HCT116 (cell line): ENCODE results near the gene TNFRSF18. TPM values are rescaled to one million over a fixed set of nuclear protein-coding genes. Genes with fewer than 3 reads are reported as not detected.

Source experiments
- ATAC-seq: fragments of 200-7000 bp; cut with Tn5 transposase; 2 replicates; pipeline ENCODE4 v1.9.1; 2020; ENCODE audit warnings: mild to moderate bottlenecking, moderate library complexity
- BruUV-seq: library from RNA; stranded (reverse); fragments of 400-500 nt; replicated peaks from 2 replicates; lab custom pipeline; 2021; lab: Mats Ljungman, UMichigan
- CTCF ChIA-PET: fragments of 300-600 bp; sonication (Branson Sonifier 250); formaldehyde crosslinking; loops from one replicate; lab custom pipeline; 2021; ENCODE audit warnings: antibody characterized with exemption; lab: Charles Lee
- POLR2A ChIA-PET: fragments of 300-600, 350-600 bp; sonication (Branson Sonifier 250); formaldehyde crosslinking; loops from one replicate; lab custom pipeline; 2021; ENCODE audit warnings: antibody characterized with exemption; lab: Charles Lee
- RAD21 ChIA-PET, 2 experiments: fragments of 300-600 bp; sonication (Branson Sonifier 250); formaldehyde crosslinking; loops; one replicate each; lab custom pipeline; 2023; ENCODE audit warnings: low total read pairs in 2 of 2; ENCODE audit not compliant: uncharacterized antibody in 2 of 2, unreplicated experiment in 2 of 2, low non-redundant PET in 1 of 2; lab: Charles Lee
- DNase-seq: peaks from one replicate; pipeline ENCODE4 v3.0.0-alpha.2; 2010; ENCODE audit warnings: low read depth, low spot score
- H2AFZ ChIP-seq: fragments of 200-600 bp; shearing (Covaris generic), sonication (generic); 2 replicates; pipeline ENCODE4 v1.6.1; 2017; ENCODE audit warnings: low read depth, mixed run types, mixed read lengths, antibody characterized with exemption, low read length; ENCODE audit not compliant: poor library complexity, severe bottlenecking
- H3K27ac ChIP-seq: 2 replicates; pipeline ENCODE4 v1.5.1; 2012; ENCODE audit warnings: low read depth, low read length
- H3K27me3 ChIP-seq: fragments of 200-600 bp; sonication (generic); 2 replicates; pipeline ENCODE4 v1.6.1; 2016; ENCODE audit warnings: mixed run types, low read length, mixed read lengths; ENCODE audit not compliant: insufficient read depth
- H3K36me3 ChIP-seq, 2 experiments: fragments of 200-500 bp in 1 of 2; fragments of 200-600 bp in 1 of 2; sonication (Bioruptor generic) in 1 of 2; sonication (generic) in 1 of 2; 2 replicates each; pipeline versions ENCODE4 v1.5.1 to v1.6.1; 2014 to 2016; ENCODE audit warnings: low read length in 2 of 2, inconsistent platforms in 1 of 2, mixed read lengths in 1 of 2, mixed run types in 1 of 2; ENCODE audit not compliant: insufficient read depth in 2 of 2, control insufficient read depth in 1 of 2
- H3K4me1 ChIP-seq, 2 experiments: fragments of 200-600 bp in 1 of 2; sonication (generic) in 1 of 2; 2 replicates each; pipeline versions ENCODE4 v1.5.1 to v1.6.1; 2012 to 2017; ENCODE audit warnings: low read length in 2 of 2, inconsistent platforms in 1 of 2, mild to moderate bottlenecking in 1 of 2, mixed read lengths in 1 of 2, mixed run types in 1 of 2, moderate library complexity in 1 of 2; ENCODE audit not compliant: insufficient read depth in 2 of 2, control insufficient read depth in 1 of 2
- H3K4me2 ChIP-seq: fragments of 200-600 bp; sonication (generic); 2 replicates; pipeline ENCODE4 v1.6.1; 2017; ENCODE audit warnings: mixed run types, low read length, mixed read lengths
- H3K4me3 ChIP-seq, 2 experiments: fragments of 200-600 bp in 1 of 2; sonication (generic) in 1 of 2; replicated peaks in 1 of 2; 2 replicates each; pipeline ENCODE4 v1.5.1; 2011 to 2016; ENCODE audit warnings: low read length in 2 of 2, control low read depth in 1 of 2, low read depth in 1 of 2, mild to moderate bottlenecking in 1 of 2, mixed read lengths in 1 of 2, mixed run types in 1 of 2
- H3K79me2 ChIP-seq: fragments of 200-600 bp; sonication (generic); 2 replicates; pipeline ENCODE4 v1.6.1; 2017; ENCODE audit warnings: mild to moderate bottlenecking, mixed run types, low read length, moderate library complexity, mixed read lengths; ENCODE audit not compliant: insufficient read depth
- H3K9ac ChIP-seq: fragments of 200-600 bp; sonication (generic); 2 replicates; pipeline ENCODE4 v1.6.1; 2016; ENCODE audit warnings: low read length, mixed read lengths
- H3K9me2 ChIP-seq: fragments of 200-600 bp; sonication (generic), shearing (Covaris generic); 2 replicates; pipeline ENCODE4 v1.6.1; 2017; ENCODE audit warnings: mixed run types, mild to moderate bottlenecking, moderate library complexity; ENCODE audit not compliant: insufficient read depth
- H3K9me3 ChIP-seq, 2 experiments: fragments of 200-500 bp in 1 of 2; fragments of 200-600 bp in 1 of 2; sonication (Bioruptor generic) in 1 of 2; sonication (generic) in 1 of 2; 2 replicates each; pipeline ENCODE4 v1.6.1; 2014 to 2017; ENCODE audit warnings: low read length in 2 of 2, mixed read lengths in 2 of 2, inconsistent platforms in 1 of 2, low read depth in 1 of 2, mild to moderate bottlenecking in 1 of 2, mixed run types in 1 of 2, moderate library complexity in 1 of 2; ENCODE audit not compliant: control insufficient read depth in 1 of 2, insufficient read depth in 1 of 2
- H4K20me1 ChIP-seq: fragments of 200-600 bp; sonication (generic), shearing (Covaris generic); 2 replicates; pipeline ENCODE4 v1.6.1; 2017; ENCODE audit warnings: mixed run types, mild to moderate bottlenecking, moderate library complexity; ENCODE audit not compliant: insufficient read depth
- CBX3 ChIP-seq: IDR thresholded peaks from 2 replicates; pipeline ENCODE4 v1.6.1; 2012; ENCODE audit warnings: low read depth
- EGR1 ChIP-seq: IDR thresholded peaks from 2 replicates; pipeline ENCODE4 v1.6.1; 2012; ENCODE audit warnings: low read depth
- EZH2 ChIP-seq: fragments of 200-600 bp; sonication (generic); IDR thresholded peaks from 2 replicates; pipeline ENCODE4 v1.6.1; 2017; ENCODE audit warnings: antibody characterized with exemption, mixed run types
- FOSL1 ChIP-seq: IDR thresholded peaks from 2 replicates; pipeline ENCODE4 v1.6.1; 2012; ENCODE audit warnings: low read depth
- JUND ChIP-seq: IDR thresholded peaks from 2 replicates; pipeline ENCODE4 v1.6.1; 2012
- POLR2A ChIP-seq: IDR thresholded peaks from 2 replicates; pipeline ENCODE4 v1.7.0; 2011; ENCODE audit warnings: borderline replicate concordance; ENCODE audit not compliant: insufficient read depth, insufficient read length; ENCODE audit errors: extremely low read depth
- POLR2AphosphoS5 ChIP-seq: IDR thresholded peaks from 2 replicates; pipeline ENCODE4 v1.6.1; 2011; ENCODE audit warnings: mild to moderate bottlenecking, low read depth, low read length, moderate library complexity
- RAD21 ChIP-seq: IDR thresholded peaks from 2 replicates; pipeline ENCODE4 v1.6.1; 2012; ENCODE audit warnings: low read depth, mild to moderate bottlenecking
- SIN3A ChIP-seq: IDR thresholded peaks from 2 replicates; pipeline ENCODE4 v1.6.1; 2012; ENCODE audit warnings: low read depth
- SP1 ChIP-seq: IDR thresholded peaks from 2 replicates; pipeline ENCODE4 v1.6.1; 2012; ENCODE audit warnings: low read depth
- TCF7L2 ChIP-seq: IDR thresholded peaks from 2 replicates; pipeline ENCODE4 v1.7.0; 2011; ENCODE audit warnings: borderline replicate concordance, inconsistent platforms; ENCODE audit not compliant: insufficient read depth, insufficient read length; ENCODE audit errors: extremely low read depth
- YY1 ChIP-seq: IDR thresholded peaks from 2 replicates; pipeline ENCODE4 v1.6.1; 2011; ENCODE audit warnings: low read length, low read depth, moderate library complexity, mild to moderate bottlenecking; ENCODE audit not compliant: insufficient replicate concordance; ENCODE audit errors: extremely low read depth
- ZFX ChIP-seq: fragments of 450-650 bp; IDR thresholded peaks from 2 replicates; pipeline ENCODE4 v1.6.1; 2017
- ZNF274 ChIP-seq: fragments of 200-500 bp; sonication (Bioruptor generic); IDR thresholded peaks from 2 replicates; pipeline ENCODE4 v1.6.1; 2014; ENCODE audit warnings: mild to moderate bottlenecking, low read depth, low read length, inconsistent platforms
- intact Hi-C: fragments of 100-400 bp; cut with micrococcal nuclease; formaldehyde crosslinking; loops from 2 replicates; pipeline ENCODE4 v1.10.0; 2022
- total RNA-seq: library from RNA; stranded (reverse); gene quantifications from one replicate; pipeline ENCODE4 v1.2.1, GENCODE V29; 2021; ENCODE audit not compliant: unreplicated experiment
- TF ChIP-seq, protein P1 (sequence below): IDR thresholded peaks from 2 replicates; pipeline ENCODE4 v1.6.1; 2012; ENCODE audit warnings: low read depth

Gene TNFRSF18
- total RNA-seq, 1 experiment from 2014 or later, result 56.2 TPM

DNA sequence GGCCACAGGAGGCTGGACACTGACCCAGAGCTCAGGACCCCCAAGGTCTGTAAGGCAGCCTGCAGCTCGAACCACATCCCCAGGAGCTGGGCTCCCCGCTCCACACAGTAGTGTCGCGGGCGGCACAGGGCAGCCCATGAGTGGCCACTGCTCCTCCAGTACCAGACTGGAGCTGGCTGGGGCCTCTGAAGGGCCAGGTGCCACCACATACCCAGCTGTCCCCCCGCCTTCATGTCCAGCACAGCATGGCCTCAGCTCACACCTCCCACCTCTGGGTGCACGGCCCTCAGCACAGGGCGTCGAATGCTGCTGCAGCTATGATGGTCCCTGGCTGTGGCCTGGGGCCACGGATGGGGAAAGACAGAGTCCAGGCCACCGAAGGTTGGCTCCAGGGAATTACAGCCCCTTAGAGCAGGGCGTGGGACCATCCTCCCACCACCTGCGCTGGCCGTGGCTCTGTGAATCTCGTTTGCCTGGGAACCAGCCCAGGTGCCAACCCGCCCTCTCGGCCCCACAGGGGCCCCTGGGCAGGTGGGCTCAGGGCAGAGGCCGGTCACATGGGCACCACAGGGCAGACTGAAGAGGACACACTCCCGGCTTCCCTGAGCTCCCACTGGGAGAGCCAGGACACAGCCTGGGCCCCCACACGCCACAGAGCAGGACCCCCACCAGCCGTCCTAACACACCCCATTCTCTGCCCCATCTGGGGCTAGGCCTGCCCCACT lies 9.7 kb upstream of the TNFRSF18 start:
- intact Hi-C loops, result no loop called here
- no peaks in the 10 kb centered on the region for H3K9me3 ChIP-seq
- H3K4me2 ChIP-seq, result no peak overlapping the region
- H3K9me2 ChIP-seq, result no peaks in the 10 kb centered on the region
- H3K36me3 ChIP-seq, result peaks cover 5 to 16% of the 10 kb centered on the region in 2 experiments; a peak in 2 of 4 replicates
- no peak overlapping the region for H2AFZ ChIP-seq
- ATAC-seq, result no peak; the same call in 1 of the 2 replicates
- no peaks in the 10 kb centered on the region for H4K20me1 ChIP-seq
- TF ChIP-seq YY1, result no peak
- H3K27ac ChIP-seq, result no peak overlapping the region; the same call in 1 of the 2 replicates
- CTCF ChIA-PET, result no interaction called here
- H3K79me2 ChIP-seq, result no peaks in the 10 kb centered on the region
- H3K4me3 ChIP-seq, result no peak overlapping the region
- no peak for DNase-seq
- no peaks in the 10 kb centered on the region for H3K27me3 ChIP-seq
- H3K4me1 ChIP-seq, result peaks cover 0 to 7% of the 10 kb centered on the region in 2 experiments; a peak in 2 of 4 replicates
- no TSS peak for BruUV-seq
- no peak overlapping the region for H3K9ac ChIP-seq
- POLR2A ChIA-PET, result no interaction called here
- RAD21 ChIA-PET, result no interaction called here

DNA sequence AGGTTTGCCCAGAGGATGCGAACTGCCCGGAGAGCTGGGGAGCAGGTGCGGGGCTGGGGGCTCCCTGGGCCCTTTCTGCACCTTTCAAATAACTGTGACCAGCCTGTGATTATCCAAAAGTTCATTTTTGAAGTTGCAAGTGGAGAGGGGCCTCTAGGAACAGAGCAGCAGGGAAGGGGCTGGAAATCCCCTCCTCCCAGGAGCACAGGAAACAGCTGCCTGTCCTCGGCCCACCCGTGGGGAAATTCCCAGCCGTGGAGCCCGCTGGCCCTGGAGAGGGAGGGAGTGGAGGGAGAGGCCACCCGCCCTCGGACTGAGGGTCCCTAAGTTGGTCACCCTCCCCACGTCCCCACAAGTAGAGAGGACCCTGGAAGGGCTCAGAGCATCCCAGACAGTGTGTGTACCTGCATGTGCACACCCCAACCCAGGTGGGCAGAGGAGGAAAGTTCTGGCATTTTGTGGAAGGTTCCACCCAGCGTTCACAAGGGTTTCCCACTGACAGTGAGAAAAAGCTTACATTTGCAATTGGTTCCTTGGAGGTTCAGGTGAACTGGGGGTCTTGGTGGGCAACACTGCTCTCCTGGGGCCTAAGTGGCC lies 8.8 kb upstream of the TNFRSF18 start:
- H3K9ac ChIP-seq, result no peak overlapping the region
- CTCF ChIA-PET, result no interaction called here

More for the DNA sequence above, 8.8 kb upstream of the TNFRSF18 start:
- H3K4me1 ChIP-seq, result peaks cover 0 to 7% of the 10 kb centered on the region in 2 experiments; a peak in 2 of 4 replicates
- intact Hi-C loops, result no loop called here
- no peak overlapping the region for H3K4me3 ChIP-seq
- peaks cover 2 to 16% of the 10 kb centered on the region in 2 experiments; a peak in 2 of 4 replicates for H3K36me3 ChIP-seq
- no peak overlapping the region for H3K4me2 ChIP-seq
- ChIA-PET POLR2A (no interaction called here), RAD21 (no interaction called here)
- no peaks in the 10 kb centered on the region for H3K9me2 ChIP-seq
- no peak for DNase-seq
- H3K9me3 ChIP-seq, result no peaks in the 10 kb centered on the region
- BruUV-seq, result no TSS peak
- no peaks in the 10 kb centered on the region for H3K27me3 ChIP-seq
- no peak overlapping the region for H2AFZ ChIP-seq
- no peak for ATAC-seq
- no peaks in the 10 kb centered on the region for H3K79me2 ChIP-seq
- H4K20me1 ChIP-seq, result no peaks in the 10 kb centered on the region
- H3K27ac ChIP-seq, result no peak overlapping the region
- TF ChIP-seq ZNF274, result no peak
- no peak for TF ChIP-seq FOSL1
- TF ChIP-seq ZFX, result no peak
- TF ChIP-seq, protein P1, sequence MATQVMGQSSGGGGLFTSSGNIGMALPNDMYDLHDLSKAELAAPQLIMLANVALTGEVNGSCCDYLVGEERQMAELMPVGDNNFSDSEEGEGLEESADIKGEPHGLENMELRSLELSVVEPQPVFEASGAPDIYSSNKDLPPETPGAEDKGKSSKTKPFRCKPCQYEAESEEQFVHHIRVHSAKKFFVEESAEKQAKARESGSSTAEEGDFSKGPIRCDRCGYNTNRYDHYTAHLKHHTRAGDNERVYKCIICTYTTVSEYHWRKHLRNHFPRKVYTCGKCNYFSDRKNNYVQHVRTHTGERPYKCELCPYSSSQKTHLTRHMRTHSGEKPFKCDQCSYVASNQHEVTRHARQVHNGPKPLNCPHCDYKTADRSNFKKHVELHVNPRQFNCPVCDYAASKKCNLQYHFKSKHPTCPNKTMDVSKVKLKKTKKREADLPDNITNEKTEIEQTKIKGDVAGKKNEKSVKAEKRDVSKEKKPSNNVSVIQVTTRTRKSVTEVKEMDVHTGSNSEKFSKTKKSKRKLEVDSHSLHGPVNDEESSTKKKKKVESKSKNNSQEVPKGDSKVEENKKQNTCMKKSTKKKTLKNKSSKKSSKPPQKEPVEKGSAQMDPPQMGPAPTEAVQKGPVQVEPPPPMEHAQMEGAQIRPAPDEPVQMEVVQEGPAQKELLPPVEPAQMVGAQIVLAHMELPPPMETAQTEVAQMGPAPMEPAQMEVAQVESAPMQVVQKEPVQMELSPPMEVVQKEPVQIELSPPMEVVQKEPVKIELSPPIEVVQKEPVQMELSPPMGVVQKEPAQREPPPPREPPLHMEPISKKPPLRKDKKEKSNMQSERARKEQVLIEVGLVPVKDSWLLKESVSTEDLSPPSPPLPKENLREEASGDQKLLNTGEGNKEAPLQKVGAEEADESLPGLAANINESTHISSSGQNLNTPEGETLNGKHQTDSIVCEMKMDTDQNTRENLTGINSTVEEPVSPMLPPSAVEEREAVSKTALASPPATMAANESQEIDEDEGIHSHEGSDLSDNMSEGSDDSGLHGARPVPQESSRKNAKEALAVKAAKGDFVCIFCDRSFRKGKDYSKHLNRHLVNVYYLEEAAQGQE, result no peak
- TF ChIP-seq EGR1, result no peak
- TF ChIP-seq JUND, result no peak
- no peak for TF ChIP-seq YY1
- TF ChIP-seq SP1, result no peak
- no peak for TF ChIP-seq POLR2AphosphoS5
- TF ChIP-seq RAD21, result no peak
- TF ChIP-seq TCF7L2, result no peak
- no peak for TF ChIP-seq CBX3
- no peak for TF ChIP-seq EZH2
- no peak for TF ChIP-seq SIN3A
- no peak for TF ChIP-seq POLR2A
